T follicular helper cell (primary cell): ENCODE results near the gene PIF1.
A peak's percentile ranks its signal among the peaks of the same experiment; 100 is the strongest.

Source experiments
- DNase-seq: peaks from one replicate; pipeline ENCODE4 v3.0.0-alpha.2; 2020; ENCODE audit warnings: low read depth
- total RNA-seq, 2 experiments: gene quantifications; one replicate each; lab custom pipeline; 2026; lab: John Stamatoyannopoulos, UW

Gene PIF1, protein sequence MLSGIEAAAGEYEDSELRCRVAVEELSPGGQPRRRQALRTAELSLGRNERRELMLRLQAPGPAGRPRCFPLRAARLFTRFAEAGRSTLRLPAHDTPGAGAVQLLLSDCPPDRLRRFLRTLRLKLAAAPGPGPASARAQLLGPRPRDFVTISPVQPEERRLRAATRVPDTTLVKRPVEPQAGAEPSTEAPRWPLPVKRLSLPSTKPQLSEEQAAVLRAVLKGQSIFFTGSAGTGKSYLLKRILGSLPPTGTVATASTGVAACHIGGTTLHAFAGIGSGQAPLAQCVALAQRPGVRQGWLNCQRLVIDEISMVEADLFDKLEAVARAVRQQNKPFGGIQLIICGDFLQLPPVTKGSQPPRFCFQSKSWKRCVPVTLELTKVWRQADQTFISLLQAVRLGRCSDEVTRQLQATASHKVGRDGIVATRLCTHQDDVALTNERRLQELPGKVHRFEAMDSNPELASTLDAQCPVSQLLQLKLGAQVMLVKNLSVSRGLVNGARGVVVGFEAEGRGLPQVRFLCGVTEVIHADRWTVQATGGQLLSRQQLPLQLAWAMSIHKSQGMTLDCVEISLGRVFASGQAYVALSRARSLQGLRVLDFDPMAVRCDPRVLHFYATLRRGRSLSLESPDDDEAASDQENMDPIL
- 0.24 to 0.39 reads per million in 2 experiments for total RNA-seq

- peak; percentile 80 for DNase-seq
Measured at GRCh38 chr15:64825431-64826294, at the start of gene PIF1. TSS of gene PIF1 (minus strand) at chr15:64825647. CDS start at chr15:64824335, 1,312 bp downstream.

GRCh38 chr15:64870353-64870752 is 44.9 kb upstream of the PIF1 start:
- DNase-seq = no peak

DNA sequence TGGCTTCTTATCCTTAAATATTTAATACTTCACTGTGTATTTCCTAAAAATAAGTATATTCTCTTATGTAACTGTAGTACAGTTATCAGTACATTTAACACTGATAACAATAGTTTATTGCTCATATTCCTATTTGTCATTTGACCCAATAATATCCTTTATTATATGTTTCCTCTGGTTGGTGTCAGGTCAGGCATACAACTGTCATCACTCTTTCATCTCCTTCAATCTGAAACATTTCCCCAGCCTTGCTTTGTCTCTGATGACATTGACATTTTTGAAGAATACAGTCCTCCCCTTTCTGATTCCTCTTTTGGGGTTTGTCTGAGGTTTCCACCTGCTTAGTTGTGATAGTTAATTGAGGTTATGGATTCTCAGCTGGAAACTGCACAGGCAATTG is 44.1 kb upstream of the PIF1 start:
- DNase-seq = no peak

GRCh38 chr15:64865998-64866520 is 40.6 kb upstream of the PIF1 start:
- DNase-seq = no peak

- DNase-seq = no peak
Measured at GRCh38 chr15:64865126-64865997, 39.9 kb upstream of the PIF1 start.

GRCh38 chr15:64864068-64864467 is 38.6 kb upstream of the PIF1 start:
- no peak for DNase-seq

DNA sequence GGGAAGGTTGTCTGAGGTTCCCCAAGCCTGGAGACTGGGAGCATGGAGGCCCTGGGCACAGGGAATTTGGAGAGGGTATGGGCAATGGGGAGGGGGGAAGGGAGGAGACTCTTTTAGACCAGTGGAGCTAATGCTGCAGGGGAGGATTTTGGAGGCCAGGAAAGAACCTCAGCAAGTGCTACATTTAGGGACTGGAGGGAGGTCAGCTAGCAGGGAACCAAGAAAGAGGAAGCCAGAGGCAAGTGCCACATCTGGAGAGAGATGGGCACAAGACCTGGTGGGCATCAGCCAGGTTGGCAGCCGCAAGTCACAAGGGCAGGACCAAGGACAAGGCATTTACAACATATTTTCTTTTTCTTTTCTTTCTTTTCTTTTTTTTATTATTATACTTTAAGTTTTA is 37.0 kb upstream of the PIF1 start:
- DNase-seq = no peak

DNA sequence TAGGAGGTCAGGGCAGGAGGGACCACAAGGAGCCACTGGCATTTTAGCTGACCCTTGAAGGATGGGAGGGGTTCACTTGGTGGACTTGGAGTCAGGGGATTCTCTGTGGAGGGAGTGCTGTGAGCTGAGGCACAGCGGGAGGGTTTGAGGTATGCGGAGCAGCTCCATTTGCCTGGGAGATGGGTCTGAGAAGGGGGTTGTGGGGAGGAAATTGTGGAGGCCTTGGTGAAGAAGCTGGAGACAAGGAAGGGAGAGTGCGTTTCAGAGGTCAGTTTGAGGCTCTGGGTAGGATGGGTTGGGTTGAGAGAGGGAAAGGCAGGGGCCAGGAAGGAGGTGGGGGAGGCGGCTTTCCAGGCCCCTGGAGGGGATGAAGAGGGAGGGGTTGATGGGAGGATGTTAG is 36.5 kb upstream of the PIF1 start:
- DNase-seq = no peak

DNA sequence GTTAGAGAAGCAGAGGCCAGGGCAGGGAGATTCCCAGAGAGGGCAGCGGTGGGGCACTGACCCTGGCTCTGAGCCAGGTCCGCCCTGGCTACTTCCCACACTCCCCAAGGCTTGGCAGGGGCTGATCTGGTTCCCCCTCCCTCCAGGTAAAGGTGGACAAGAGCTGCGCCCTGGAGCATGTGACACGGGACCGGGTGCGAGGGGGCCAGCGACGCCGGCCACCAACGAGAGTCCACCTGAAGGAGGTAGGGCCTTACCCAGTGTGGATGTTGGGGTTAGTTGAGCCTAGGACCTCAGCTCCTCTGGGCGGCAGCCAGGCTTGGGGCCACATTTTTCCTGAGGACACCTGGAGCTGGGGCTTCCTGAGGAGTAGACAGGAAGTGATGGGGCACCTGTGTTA is 35.9 kb upstream of the PIF1 start:
- DNase-seq = no peak

- no peak for DNase-seq
Measured at GRCh38 chr15:64859226-64859625, 33.8 kb upstream of the PIF1 start.

DNA sequence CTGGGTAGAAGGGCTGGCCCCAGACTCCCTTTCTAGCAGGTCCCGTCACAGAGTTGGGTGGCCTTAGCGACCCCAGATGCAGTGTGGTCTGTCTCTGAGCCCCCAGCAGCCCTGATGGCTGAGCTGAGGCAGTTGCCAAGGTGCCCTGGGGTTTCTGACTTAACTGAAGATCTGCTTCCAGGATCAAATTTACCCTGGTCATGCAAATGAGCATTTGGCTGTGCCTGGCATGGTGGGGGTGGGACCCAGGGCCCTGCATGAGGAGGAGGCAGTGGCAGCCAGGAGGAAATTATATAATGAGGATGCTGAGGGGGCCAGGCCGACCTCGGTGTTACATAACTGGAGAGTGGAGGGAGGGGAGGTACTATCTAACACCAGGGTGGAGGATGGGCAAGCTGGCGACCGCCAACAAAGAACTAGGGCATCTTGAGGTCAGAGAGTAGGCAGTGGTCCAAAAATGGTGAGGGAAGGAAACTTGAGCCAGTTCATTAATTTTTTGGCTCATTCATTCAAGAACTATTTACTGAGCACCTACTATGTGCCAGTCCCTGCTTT is 32.7 kb upstream of the PIF1 start:
- DNase-seq = no peak

GRCh38 chr15:64857421-64857820 is 32.0 kb upstream of the PIF1 start:
- no peak for DNase-seq

DNA sequence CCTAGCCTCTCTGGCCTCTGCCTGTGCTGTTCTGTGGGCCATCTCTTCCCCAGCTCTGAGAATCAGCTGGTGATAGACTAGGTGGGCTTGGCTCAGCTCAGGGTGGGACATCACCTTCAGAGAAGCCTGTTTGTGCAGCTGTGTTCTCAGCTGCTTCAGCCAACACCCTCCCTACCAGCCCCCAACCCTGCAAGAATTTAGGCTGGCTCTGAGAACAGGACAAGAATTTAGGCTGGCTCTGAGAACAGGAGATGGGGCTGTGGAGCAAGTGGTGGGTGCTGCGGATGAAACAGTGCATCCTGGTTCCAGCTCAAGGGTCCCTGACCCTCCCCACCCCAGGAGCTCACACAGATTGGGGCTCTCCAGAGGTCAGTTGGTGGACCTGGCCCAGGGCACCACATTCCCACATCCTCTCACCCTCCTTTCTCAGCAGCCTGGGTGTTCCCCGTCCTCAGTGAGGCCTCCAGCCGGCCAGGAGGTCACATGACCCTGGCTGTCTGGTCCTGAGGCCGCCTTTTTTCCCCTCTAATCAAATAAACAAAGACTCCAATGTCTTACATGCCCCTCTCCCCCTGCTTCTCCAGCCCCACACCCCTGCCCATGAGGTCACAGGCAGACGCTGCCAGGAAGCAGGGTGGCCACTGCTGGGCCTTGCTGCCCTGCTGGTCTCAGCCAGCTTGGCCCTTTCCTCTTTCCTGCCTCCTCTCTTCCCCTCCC is 31.1 kb upstream of the PIF1 start:
- no peak for DNase-seq

- DNase-seq = no peak
Measured at GRCh38 chr15:64855205-64855975, 29.9 kb upstream of the PIF1 start.

DNA sequence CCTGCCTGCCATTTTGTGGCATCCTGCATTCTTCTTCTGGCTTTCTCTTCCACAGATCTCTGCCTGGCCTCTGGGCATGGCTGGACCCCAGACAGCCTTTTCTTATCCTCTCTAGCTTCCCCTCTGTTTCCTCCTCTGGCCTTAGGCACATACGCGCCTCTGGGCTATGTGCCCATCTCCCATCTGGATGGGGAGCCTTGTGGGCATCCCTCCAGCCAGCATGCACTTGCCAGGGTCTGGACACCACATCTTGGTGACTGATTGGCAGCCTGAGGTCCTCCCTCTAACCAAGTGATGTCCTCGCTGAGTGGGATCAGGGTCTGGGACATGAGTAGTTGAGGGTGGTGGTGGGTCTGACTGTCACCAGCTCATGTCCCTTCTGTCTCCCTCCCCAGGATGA is 29.1 kb upstream of the PIF1 start:
- no peak for DNase-seq

- no peak for DNase-seq
Measured at GRCh38 chr15:64854041-64854440, 28.6 kb upstream of the PIF1 start.

DNA sequence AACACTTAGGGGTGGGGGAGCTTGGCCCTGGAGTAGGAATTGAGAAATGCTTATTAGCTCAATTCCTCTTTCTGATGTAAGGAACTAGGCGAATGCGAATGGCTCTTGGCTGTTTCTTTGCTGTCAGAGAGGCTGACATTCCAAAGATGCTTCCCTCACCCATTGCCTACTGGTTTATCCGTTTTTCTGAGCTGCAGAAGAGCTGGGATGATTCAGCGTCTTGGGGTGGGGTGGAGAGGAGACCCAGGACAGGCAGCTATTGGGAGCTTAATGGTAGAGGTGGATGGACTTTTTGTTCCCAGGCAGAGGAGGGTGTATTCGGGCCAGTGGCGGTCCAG is 26.0 kb upstream of the PIF1 start:
- no peak for DNase-seq

GRCh38 chr15:64850778-64851502 is 25.5 kb upstream of the PIF1 start:
- DNase-seq = no peak
